GM21576 (cell line): Measurements from ENCODE around the gene RGS19.
"Not testable (repeated sequence)": the region's sequence is repeated elsewhere in the genome, so short reads cannot be mapped to it uniquely, and the experiment has no call there.

Experiments
- ATAC-seq: cut with Tn5 transposase; IDR thresholded peaks from one replicate; pipeline ENCODE4 v1.9.1; 2021; ENCODE audit warnings: mild to moderate bottlenecking, moderate library complexity; ENCODE audit not compliant: unreplicated experiment

RGS19 gene

DNA sequence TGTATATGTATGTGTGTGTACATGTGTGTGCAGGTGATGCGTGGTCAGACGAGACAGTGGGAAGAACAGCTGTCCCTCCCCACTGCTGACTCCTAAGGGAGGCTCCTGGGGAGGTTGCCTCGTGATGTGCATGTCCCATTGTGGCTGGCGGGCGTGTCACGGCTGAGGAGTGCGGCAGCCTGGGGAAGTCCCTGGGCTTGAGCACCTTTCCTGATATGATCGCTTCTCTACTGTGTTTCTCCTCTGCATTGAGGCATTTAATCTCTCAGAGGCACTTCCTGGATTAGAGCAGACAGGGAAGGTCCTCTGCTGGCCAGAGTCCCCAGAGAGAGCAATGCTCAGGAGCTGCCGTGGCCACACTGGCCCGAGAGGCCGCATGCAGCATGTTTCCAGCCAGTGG lies 16.6 kb upstream of the RGS19 start:
- ATAC-seq, result no peak

DNA sequence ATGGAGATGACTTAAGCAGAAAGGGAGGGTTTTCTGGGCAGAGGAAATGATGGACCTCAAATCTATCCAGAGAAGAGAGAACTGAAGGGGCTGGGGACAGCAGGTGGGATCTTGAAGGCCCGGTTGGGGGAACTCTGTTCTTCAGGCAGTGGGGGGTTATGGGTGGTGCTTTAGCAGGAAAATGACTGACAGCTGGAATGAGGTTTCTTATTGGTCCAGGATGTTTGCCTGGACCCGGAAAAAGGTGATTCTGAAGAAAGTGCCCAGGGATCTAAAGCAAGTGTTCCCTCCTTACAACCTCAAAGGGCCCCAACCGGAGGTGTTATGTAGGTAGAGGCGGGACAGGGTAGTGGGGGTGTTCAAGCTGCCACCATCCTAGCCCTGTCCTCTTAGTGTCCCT lies 16.1 kb upstream of the RGS19 start:
- no peak for ATAC-seq

DNA sequence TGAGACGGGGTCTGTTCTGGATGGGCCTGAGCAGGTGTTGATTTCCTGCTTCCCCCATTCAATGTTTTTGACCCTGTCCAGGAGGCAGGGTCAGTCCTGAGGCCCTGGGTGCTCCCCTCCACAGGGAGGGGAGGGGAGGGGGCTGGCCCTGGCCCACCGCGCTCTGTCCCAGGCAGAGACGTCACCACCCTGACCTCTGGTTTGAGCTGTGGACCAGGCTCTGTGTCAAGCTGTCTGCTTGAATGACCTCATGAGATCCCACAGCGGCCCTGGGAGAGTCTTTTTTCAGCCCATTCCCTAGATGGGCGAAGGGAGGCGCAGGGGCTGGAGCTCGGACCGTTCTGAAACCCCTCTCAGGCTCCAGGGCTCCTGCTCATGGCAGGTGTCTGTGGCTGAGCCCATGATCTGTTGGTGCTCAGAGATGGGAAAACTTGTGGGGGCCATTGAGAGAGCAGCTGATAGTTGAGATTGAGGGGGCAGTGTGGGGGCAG lies 13.7 kb upstream of the RGS19 start:
- ATAC-seq, result no peak

DNA sequence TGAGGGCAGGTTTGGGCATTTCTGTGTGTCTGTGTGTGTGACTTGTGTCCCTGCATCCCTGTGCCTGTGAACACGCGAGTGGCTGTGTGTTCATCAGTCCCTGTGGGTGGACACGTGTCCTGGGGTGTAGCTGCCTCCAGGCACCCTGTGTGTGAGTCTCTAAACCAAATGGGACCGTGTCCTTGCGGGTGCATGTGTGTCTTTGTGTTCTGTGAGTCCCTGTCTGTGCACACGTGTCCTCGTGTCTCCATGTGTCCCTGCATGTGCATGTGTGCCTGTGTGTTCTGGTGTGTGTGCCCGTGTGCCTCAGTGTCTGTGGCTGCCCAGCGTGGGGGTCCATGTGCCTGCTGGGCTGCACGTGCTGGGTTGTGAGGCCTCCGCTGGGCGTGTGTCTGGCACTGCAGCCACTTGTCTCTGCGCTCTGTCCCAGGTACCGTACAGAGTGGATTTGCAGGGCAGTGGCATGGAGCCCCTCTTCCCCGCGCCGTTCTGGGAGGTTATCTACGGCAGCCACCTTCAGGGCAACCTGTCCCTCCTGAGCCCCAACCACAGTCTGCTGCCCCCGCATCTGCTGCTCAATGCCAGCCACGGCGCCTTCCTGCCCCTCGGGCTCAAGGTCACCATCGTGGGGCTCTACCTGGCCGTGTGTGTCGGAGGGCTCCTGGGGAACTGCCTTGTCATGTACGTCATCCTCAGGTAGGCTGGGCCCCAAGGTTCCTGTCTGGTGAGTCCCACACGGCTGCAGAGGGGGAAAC lies 13.1 kb upstream of the RGS19 start:
- ATAC-seq, result no peak

DNA sequence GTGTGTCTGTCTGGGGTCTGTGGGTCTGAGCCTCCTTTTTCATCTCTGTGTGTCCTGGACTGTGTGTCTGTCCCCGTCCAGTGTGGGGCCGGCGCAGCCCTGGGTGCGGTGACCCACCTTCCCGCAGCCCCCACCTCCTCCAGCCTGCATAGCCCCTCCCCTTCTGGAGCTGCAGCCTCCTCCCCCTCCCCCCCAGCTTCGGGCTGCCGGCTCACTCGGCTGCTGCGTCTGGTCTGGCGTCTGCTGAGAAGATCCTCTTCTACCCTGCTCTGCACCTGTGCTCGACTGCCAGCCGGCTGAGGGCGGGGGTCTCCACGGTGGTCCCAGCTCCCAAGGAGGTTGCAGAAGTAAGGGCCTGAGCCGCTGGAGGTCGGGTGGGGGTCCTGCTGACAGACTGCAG lies 12.5 kb upstream of the RGS19 start:
- ATAC-seq, result no peak

DNA sequence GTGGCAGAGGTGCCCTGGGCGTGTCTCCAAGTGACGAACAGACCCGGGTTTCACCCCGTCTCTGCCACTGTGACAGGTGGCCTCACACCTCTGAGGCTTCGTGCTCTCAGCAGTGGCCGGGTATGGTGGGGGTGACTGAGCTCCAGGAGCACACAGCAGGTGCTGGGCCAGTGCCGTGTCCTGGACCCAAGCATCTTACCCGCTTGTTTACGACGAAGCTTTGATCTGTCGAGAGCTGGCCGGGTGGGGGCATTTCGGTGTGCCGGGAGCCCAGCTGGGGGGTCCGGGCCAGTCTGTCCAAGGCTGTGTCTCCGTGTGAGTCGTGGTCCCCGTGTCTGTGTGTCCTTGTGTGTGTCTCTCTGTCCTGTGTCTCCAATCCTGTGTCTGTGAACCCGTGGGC lies 12.0 kb upstream of the RGS19 start:
- ATAC-seq, result no peak

DNA sequence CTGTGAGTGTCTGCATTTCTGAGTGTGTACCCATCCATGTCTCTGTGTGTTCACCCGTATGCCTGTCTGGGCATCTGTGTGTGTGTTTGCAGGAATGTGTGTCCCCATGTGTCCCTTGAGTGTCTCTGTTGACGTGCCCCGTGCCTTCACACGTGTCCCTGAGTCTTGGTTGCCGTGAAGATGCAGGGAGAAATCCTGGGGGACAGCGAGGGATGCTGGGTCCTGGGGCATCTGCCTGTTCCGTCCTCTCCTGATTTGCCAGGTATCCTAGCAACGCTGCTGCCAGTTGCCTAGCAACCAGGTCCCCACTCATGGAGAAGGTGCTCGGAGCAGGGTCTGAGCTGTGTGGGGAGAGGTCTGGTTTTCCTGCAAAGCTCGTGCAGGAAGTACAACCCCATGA lies 10.8 kb upstream of the RGS19 start:
- no peak for ATAC-seq

DNA sequence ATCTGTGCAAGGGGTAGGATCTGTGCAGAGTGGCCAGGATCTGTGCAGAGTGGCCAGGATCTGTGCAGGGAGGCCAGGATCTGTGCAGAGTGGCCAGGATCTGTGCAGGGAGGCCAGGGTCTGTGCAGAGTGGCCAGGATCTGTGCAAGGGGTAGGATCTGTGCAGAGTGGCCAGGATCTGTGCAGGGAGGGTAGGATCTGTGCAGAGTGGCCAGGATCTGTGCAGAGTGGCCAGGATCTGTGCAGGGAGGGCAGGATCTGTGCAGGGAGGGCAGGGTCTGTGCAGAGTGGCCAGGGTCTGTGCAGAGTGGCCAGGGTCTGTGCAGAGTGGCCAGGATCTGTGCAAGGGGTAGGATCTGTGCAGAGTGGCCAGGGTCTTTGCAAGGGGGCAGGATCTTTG lies 9.3 kb upstream of the RGS19 start:
- not testable (repeated sequence) for ATAC-seq

DNA sequence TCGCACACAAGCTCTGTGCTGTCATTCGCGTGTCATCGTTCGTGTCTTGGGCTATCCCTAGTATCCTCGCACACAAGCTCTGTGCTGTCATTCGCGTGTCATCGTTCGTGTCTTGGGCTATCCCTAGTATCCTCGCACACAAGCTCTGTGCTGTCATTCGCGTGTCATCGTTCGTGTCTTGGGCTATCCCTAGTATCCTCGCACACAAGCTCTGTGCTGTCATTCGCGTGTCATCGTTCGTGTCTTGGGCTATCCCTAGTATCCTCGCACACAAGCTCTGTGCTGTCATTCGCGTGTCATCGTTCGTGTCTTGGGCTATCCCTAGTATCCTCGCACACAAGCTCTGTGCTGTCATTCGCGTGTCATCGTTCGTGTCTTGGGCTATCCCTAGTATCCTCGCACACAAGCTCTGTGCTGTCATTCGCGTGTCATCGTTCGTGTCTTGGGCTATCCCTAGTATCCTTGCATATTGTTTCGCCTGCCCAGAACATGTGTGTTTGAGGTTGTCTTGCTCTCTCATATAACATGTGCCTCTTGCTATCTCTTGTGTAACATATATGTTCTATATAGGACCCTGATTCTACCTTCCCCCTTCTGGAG lies 8.0 kb upstream of the RGS19 start:
- ATAC-seq, result not testable (repeated sequence)

DNA sequence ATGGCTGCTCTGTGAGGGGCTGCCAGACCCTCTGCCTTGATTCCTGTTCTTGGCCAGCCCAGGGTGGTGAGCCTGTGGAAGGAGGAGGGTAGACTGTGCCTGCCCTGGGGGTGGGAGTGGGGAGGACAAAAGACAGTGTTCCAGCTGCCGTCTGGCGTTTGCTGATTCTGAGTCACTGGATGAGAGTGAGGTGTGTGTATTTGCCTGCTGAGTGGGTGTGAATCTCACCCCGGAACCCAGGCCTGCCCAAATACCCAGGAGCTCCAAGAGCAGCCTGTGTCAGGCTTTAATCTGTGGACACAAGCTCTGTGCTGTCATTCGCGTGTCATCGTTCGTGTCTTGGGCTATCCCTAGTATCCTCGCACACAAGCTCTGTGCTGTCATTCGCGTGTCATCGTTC lies 7.5 kb upstream of the RGS19 start:
- no peak for ATAC-seq

DNA sequence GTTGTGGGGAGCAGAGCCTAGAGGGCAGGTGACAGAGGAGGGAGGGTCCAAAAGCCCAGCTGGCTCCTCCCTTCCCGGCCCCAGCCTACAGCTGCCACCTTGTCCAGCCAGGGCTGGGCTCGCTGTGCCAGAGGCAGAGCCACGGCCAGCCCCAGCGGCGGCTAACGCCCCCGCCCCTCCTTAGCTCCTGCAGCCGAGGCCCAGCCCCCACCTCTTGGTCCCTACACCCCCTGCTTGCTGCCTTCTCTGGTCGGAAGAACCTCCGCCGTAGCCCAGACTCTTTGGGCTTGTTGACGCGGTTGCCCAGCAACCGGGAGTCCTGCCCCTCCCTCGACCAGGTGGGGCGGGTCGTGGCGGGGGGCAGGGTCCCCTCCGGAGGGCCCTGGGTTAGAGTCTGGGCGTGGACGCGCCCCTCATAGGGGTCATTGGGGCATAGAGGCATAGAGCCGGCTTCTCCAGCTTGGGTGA lies 5.4 kb upstream of the RGS19 start:
- no peak for ATAC-seq

DNA sequence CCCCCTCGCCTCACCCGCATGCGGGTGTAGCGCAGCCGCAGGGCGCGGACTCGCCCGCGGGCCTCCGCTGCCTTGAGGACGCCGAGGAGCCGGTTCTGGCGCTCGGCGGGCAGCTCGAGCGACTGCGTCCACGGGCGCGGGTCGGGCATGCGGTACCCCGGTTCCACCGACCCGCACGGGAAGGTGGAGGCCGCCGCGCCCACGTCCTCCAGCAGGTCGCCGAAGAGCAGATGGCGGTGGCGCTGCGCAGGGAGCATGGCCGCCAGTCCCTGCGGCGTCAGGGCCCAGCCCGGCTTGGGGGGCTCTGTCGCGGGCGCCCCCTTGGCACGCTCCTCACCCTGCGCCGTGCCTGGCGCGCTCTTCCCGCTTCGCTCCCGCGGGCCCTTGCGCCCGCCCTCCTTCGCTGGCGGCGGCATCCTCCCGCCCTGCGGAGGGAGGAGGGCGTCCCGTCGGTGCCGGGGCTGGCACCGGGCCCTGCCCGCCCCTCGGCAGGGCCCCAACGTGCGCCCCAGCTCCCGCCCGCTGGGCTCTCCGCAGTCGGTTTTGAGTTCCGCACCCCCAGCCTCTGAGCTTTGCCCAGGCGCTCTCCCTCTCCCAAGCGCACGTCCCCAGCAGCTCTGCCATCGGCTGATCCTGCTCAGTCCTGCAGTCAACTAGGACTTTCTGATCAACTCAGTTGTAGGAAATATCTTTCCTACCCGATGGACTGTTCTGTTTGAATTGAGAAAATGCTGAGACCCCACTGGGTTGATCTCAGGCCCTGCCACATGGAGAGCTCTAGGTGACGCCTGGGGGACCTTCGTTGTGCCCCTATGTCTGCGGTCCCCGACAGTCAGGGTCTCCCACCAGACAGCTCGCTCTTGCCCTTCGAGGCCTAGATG lies 4.7 kb upstream of the RGS19 start, which contains the start of gene LKAAEAR1:
Gene LKAAEAR1 (minus strand): TSS at position 595 of the 881 bp plus-strand sequence. CDS start 179 bp downstream, at position 416.
- ATAC-seq, result no peak

DNA sequence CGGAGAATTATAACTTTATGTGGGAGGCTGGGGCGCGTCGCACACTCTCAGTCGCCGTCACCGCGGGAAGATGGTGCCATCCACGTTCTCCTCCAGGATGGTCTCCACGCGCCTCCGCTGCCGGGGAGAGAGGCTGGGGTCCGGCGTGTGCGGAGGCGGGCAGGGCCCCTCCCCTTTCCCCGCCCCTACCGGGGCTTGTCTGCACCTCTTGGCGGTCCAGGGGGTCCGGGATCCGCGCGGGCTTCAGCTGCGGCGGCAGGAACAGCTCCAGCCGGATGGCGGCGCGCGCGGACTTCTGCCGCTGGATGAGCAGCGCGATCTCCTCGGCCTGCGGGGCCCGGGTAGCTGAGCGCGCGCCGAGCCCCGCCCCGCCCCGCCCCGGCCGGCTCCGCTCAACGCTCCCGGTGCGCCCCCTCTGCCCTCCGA lies 4.1 kb upstream of the RGS19 start:
- no peak for ATAC-seq

DNA sequence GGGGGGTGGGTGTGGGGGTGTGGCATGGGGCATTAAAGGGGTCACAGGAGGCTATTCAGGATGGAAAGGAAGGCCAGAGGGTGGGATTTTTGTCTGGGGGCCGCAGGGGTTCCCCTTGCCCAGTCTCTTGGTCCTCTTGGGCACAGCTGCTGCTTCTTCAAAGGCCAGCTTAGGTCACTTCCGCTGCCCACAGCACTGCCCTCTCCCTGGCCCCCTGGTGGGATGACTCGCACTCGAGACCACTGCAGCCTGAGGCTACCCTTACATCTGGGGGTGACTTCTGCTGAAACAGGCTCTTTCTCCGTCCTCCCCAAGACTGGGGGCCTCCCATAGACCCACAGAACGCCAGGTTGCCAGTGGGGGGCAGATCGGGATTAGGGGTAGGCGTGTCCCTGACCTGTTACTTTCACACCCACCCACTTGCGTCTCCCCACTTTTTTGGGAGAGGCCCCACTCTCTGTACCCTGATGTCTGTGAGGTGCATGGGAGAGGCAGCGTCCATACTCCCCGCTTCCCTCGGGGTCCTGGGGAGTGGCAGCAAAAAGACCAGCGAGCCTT lies 3.6 kb upstream of the RGS19 start:
- ATAC-seq, result no peak

DNA sequence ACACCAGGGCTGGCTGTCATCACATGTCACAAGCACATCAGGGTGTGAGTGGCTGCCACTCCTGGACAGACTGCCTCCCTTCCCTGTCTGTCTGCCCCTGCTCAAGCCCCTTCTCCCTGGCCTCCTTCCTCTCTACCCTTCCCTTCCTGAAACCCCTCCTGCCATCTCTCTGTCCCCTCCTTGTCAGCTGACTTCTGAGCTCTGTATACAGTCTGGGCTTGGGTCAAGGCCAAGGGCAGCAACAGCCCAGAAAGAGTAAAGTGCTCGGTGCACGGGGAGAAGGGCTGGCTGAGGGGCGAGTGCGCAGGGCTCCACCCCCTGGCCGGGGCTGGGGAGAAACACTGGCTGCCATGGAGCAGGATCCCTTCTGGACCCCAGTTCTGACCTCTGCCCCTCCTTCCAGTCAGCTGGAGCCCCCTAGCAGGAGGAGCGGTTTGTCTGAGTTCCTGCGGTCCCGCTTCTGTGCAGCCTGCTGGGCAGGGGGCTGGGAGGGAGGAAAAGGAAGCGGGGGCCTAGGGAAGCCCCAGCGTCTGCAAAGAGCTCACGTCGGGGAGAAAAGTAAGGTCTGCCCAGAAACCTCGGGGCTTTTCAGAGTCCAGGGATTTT lies 2.9 kb upstream of the RGS19 start:
- ATAC-seq, result no peak

DNA sequence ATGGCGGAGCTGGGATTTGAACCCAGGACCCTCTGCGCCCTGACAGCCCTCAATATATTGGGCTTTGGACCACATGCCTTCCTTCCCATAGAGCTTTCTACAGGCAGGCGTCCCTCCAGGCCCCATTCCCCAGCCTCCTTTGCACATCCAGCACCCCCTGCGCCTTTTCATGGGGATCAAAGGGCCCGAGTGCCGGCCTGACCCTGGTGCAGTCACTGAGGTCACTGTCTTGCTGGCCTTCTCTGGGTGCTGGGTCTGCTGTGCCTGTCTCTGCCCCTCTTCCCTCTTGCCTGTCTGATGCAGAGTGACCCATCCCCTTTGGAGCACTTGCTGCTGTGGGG lies 2.3 kb upstream of the RGS19 start:
- ATAC-seq, result no peak

DNA sequence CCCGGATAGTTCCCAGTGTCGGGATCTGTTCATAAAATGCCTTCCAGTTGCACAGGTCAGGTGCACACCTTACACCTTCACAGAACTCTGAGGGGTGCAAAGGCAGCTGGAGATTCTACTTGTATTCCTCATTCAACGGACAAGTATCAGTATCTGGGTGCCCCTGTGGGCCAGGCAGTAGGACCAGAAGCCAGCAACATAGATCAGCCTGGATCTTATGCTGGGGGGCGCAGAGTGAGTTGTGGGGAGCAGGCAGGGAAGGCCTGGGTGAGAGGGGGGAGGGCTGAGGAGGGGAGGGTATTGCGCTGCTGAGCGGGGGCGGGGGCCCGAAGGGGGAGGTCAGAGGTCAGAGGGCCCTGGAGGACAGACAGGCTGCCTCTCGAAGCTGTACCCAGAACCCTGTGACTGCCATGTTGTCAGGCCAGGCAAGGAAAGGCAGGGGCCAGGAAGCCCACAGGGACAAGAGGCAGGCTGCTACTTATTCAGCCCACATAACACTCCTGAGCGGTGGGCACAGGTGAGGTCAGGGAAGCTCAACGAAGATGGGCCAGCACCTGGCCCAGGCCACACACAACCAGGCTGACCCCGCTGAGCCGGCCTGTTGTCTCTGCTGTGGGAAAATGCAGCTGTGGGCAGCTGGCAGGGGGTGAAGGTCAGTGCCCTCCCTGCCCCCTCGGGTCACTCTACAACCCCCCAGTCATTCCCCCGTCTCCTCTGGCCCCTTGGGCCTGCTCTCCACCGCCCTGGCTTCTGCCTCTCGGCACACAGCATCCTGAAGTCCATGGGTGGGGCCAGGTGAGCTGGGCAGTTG lies 1.7 kb upstream of the RGS19 start:
- ATAC-seq, result no peak

DNA sequence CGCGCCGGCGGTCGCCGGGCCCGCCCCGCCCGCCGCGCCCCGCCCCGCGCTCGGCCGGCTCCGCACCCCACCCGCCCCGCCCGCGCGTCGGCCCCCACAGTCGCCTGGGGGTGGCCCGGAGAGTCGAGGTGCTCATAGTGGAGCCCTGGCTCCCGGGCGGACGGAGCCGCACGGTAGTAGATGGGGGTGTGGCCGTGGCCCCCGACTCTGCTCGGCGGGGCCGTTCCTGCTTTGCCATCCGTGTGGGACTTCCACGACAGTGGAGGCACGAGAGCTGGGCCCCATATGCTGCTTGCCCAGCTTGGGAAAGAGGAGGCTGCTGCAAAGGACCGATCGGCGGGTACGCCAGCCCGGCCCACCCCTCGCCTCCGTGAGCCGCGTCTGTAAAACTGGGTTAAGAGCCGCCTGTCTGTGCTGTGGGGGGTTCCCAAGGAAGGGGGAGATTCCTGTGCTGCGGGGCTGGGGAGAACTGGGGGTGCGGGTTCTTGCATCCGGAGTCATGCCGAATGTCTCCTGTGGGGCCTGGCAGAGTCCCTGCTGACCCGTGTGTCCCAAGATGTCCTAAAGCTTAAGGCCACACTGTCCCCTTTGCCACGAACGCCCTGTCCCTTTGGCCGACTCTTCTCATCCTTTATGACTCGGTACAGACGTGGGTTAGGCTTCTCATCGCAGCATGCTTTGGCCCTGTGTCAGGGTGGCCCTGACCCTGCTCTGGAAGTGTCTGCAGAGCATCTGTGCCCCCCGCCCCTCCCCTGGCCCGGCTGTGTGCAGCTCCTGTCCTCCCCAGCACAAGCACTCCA lies 895 bp upstream of the RGS19 start, which contains the start of gene OPRL1:
Gene OPRL1 (plus strand): TSS at position 70 of the 800 bp plus-strand sequence. CDS start 12,639 bp downstream, outside the sequence.
- no peak for ATAC-seq

DNA sequence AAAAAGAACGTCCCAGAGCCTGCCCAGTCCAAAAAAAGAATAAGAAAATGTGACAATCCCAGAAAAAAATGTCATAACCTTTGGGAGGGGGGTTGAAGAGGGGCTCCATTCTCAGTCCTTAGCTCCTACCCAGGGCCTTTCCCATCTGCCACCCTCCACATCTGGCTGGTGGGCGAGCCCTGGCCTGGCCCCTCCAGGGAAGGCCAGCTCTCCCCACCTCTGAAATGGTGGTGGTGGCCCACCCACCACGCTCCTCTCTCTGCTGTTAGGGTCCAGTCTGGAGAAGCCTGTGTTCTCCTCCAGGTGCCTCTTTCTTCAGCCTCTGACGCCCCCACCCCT lies 415 bp downstream of the RGS19 start:
- ATAC-seq, result no peak
